DOHH2 (cell line): ENCODE measurements around the gene CNTNAP5.

Experiments
- H3F3A ChIP-seq: fragments of 200-600 bp; sonication (generic), shearing (Covaris generic); 2 replicates; pipeline ENCODE4 v1.6.0; 2016; ENCODE audit warnings: antibody characterized with exemption, mild to moderate bottlenecking; ENCODE audit not compliant: control insufficient read depth, insufficient read depth
- H3K27ac ChIP-seq: fragments of 200-600 bp; sonication (generic); 2 replicates; pipeline ENCODE4 v1.5.1; 2014; ENCODE audit warnings: low read depth, mild to moderate bottlenecking, low read length, moderate library complexity
- H3K27me3 ChIP-seq: fragments of 200-600 bp; sonication (generic); 2 replicates; pipeline ENCODE4 v1.6.1; 2014; ENCODE audit warnings: mild to moderate bottlenecking, low read length, mixed read lengths; ENCODE audit not compliant: control insufficient read depth
- H3K36me3 ChIP-seq: fragments of 200-600 bp; sonication (generic); 2 replicates; pipeline ENCODE4 v1.6.1; 2014; ENCODE audit warnings: mild to moderate bottlenecking, low read length, moderate library complexity, mixed read lengths; ENCODE audit not compliant: control insufficient read depth
- H3K4me1 ChIP-seq: fragments of 200-600 bp; sonication (generic); 2 replicates; pipeline ENCODE4 v1.6.1; 2014; ENCODE audit warnings: mild to moderate bottlenecking, low read length, mixed read lengths; ENCODE audit not compliant: control insufficient read depth
- H3K4me2 ChIP-seq: fragments of 200-600 bp; sonication (generic); 2 replicates; pipeline ENCODE4 v1.6.0; 2014; ENCODE audit warnings: mild to moderate bottlenecking, low read length, moderate library complexity
- H3K4me3 ChIP-seq: fragments of 200-600 bp; sonication (generic); 2 replicates; pipeline ENCODE4 v1.5.1; 2014; ENCODE audit warnings: mild to moderate bottlenecking, low read length, mixed read lengths
- H3K79me2 ChIP-seq: fragments of 200-600 bp; sonication (generic); 2 replicates; pipeline ENCODE4 v1.6.1; 2014; ENCODE audit warnings: mild to moderate bottlenecking, low read length, mixed read lengths; ENCODE audit not compliant: control insufficient read depth
- H3K9me2 ChIP-seq: fragments of 200-600 bp; sonication (generic); replicated peaks from 2 replicates; pipeline ENCODE4 v1.6.1; 2014; ENCODE audit warnings: mild to moderate bottlenecking, low read length, mixed read lengths; ENCODE audit not compliant: control insufficient read depth
- H3K9me3 ChIP-seq: fragments of 200-600 bp; sonication (generic); 2 replicates; pipeline ENCODE4 v1.6.1; 2014; ENCODE audit warnings: antibody characterized with exemption, low read length, mixed read lengths; ENCODE audit not compliant: control insufficient read depth, insufficient read depth
- H4K20me1 ChIP-seq: fragments of 200-600 bp; sonication (generic); 2 replicates; pipeline ENCODE4 v1.6.0; 2014; ENCODE audit warnings: low read depth, mild to moderate bottlenecking, antibody characterized with exemption, low read length, moderate library complexity; ENCODE audit not compliant: control insufficient read depth, insufficient read depth
- EZH2phosphoT487 ChIP-seq: fragments of 200-600 bp; sonication (generic); IDR thresholded peaks from 2 replicates; pipeline ENCODE4 v1.6.1; 2017; ENCODE audit warnings: borderline replicate concordance, mild to moderate bottlenecking, antibody characterized with exemption, low read length, moderate library complexity, mixed read lengths
- TF ChIP-seq, protein P1 (sequence below): fragments of 200-600 bp; sonication (generic); IDR thresholded peaks from one replicate; pipeline ENCODE4 v1.5.1; 2014; ENCODE audit warnings: antibody characterized with exemption, mild to moderate bottlenecking, low read depth, low read length; ENCODE audit not compliant: poor library complexity, severe bottlenecking

CNTNAP5 gene

DNA sequence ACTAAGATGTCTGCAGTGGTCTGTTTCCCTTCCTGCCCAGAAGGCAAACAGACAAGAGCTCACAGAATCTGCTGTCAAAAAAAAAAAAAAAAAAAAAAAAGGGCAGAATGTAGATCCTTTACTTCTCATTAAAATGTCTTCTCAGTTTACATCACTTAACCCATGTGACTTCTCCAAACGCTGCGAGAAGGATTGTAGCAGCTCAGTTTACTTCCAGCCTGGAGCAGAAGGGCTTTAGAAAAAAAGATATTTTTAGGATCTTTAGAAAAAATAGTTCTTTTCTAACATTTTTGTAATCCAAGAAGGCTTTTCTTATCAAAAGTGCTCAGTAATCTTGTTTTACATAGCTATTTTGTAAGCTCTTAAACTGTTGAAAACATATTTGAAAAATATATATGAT is 425.4 kb downstream of the CNTNAP5 start:
- Histone ChIP-seq H3K9me3 (no peaks in the 10 kb centered on the region; the same call in 1 of the 2 replicates), H3K79me2 (no peaks in the 10 kb centered on the region), H3K4me3 (no peak overlapping the region), H3K4me2 (no peak overlapping the region), H3K27me3 (no peaks in the 10 kb centered on the region), H3K9me2 (no peaks in the 10 kb centered on the region), H3K27ac (no peak overlapping the region), H3K36me3 (no peaks in the 10 kb centered on the region), H3K4me1 (no peaks in the 10 kb centered on the region), H3F3A (no peaks in the 10 kb centered on the region), H4K20me1 (no peaks in the 10 kb centered on the region)
- TF ChIP-seq EZH2phosphoT487: no peak
- TF ChIP-seq, protein P1, sequence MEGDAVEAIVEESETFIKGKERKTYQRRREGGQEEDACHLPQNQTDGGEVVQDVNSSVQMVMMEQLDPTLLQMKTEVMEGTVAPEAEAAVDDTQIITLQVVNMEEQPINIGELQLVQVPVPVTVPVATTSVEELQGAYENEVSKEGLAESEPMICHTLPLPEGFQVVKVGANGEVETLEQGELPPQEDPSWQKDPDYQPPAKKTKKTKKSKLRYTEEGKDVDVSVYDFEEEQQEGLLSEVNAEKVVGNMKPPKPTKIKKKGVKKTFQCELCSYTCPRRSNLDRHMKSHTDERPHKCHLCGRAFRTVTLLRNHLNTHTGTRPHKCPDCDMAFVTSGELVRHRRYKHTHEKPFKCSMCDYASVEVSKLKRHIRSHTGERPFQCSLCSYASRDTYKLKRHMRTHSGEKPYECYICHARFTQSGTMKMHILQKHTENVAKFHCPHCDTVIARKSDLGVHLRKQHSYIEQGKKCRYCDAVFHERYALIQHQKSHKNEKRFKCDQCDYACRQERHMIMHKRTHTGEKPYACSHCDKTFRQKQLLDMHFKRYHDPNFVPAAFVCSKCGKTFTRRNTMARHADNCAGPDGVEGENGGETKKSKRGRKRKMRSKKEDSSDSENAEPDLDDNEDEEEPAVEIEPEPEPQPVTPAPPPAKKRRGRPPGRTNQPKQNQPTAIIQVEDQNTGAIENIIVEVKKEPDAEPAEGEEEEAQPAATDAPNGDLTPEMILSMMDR: no peak

DNA sequence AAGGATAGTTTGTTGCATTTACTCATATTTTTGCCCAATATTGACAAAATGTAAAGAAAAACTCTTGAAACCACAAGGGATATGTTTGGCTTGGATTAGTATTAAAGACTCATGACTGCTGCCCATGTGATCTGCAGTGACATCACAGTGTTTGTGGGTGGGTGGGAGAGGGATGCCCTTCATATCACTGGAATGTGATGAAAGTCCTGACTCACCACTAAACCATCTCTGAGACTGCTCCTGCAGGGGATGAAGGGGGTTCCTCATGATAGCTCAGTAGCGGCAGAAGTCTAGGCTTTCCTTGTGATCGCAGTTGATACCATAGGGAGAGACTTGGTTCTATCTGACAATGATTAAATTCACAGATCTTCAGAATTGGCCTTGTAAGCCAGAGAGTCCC is 451.2 kb downstream of the CNTNAP5 start:
- no peaks in the 10 kb centered on the region for H3K27me3 ChIP-seq
- no peak overlapping the region for H3K27ac ChIP-seq
- no peak overlapping the region for H3K4me3 ChIP-seq
- no peaks in the 10 kb centered on the region for H3K9me3 ChIP-seq
- no peak overlapping the region for H3K4me2 ChIP-seq
- H3K79me2 ChIP-seq: no peaks in the 10 kb centered on the region
- H4K20me1 ChIP-seq: no peaks in the 10 kb centered on the region
- H3K4me1 ChIP-seq: no peaks in the 10 kb centered on the region
- TF ChIP-seq, protein P1: no peak
- no peak for TF ChIP-seq EZH2phosphoT487
- H3K36me3 ChIP-seq: no peaks in the 10 kb centered on the region
- no peaks in the 10 kb centered on the region for H3F3A ChIP-seq
- H3K9me2 ChIP-seq: no peaks in the 10 kb centered on the region

DNA sequence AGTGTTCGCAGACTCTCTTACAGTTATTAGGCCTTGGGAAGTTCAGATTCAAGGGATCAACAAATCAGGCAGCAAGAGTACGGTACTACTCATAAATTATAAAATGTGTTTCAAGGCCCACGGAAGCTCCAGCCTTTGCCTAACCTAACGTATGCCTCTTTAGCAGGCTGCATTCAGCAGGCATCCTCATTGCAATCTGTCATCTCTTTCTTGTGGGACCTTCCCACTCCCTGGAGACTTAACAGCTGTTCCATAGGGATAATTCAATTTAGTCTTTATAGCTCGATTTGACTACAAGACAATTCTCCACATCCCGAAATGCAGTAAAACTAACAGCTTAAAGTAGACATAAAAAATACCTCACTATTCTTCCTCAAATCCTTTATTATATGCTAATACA is 453.7 kb downstream of the CNTNAP5 start:
- no peaks in the 10 kb centered on the region for H3K79me2 ChIP-seq

More for the DNA sequence above, 453.7 kb downstream of the CNTNAP5 start:
- no peak overlapping the region for H3K27ac ChIP-seq
- H3K9me3 ChIP-seq: no peaks in the 10 kb centered on the region
- TF ChIP-seq, protein P1: no peak
- no peak for TF ChIP-seq EZH2phosphoT487
- no peaks in the 10 kb centered on the region; the same call in 1 of the 2 replicates for H3K9me2 ChIP-seq
- no peak overlapping the region for H3K4me3 ChIP-seq
- H3K27me3 ChIP-seq: no peaks in the 10 kb centered on the region
- no peaks in the 10 kb centered on the region for H3K36me3 ChIP-seq
- no peaks in the 10 kb centered on the region for H3F3A ChIP-seq
- no peaks in the 10 kb centered on the region for H4K20me1 ChIP-seq
- H3K4me1 ChIP-seq: no peaks in the 10 kb centered on the region
- H3K4me2 ChIP-seq: no peak overlapping the region
